IMR-90 (cell line): ENCODE results near the gene ZNF276.
"Not testable (repeated sequence)": the region's sequence is repeated elsewhere in the genome, so short reads cannot be mapped to it uniquely, and the experiment has no call there.

Experiments used
- BHLHE40 ChIP-seq: fragments of 150-350 bp; IDR thresholded peaks from 2 replicates; pipeline ENCODE4 v1.6.1; 2016; ENCODE audit warnings: mild to moderate bottlenecking, low read depth, low read length
- CEBPB ChIP-seq: IDR thresholded peaks from 2 replicates; pipeline ENCODE4 v1.6.1; 2012; ENCODE audit warnings: low read depth, low read length, improper control_type of control experiment
- FOS ChIP-seq: fragments of 150-350 bp; IDR thresholded peaks from 2 replicates; pipeline ENCODE4 v1.6.1; 2016; ENCODE audit warnings: low read depth, low read length
- MAFK ChIP-seq: IDR thresholded peaks from 2 replicates; pipeline ENCODE4 v1.6.1; 2012; ENCODE audit warnings: low read depth, low read length, improper control_type of control experiment
- MXI1 ChIP-seq: IDR thresholded peaks from 2 replicates; pipeline ENCODE4 v1.6.1; 2012; ENCODE audit warnings: low read depth, mild to moderate bottlenecking, low read length, moderate library complexity, borderline replicate concordance
- POLR2A ChIP-seq: IDR thresholded peaks from 2 replicates; pipeline ENCODE4 v1.6.1; 2012; ENCODE audit warnings: mild to moderate bottlenecking, low read depth, low read length
- RAD21 ChIP-seq: IDR thresholded peaks from 2 replicates; pipeline ENCODE4 v1.6.1; 2012; ENCODE audit warnings: low read length, improper control_type of control experiment
- RFX5 ChIP-seq: IDR thresholded peaks from 2 replicates; pipeline ENCODE4 v1.8.0; 2012; ENCODE audit warnings: low read depth, mild to moderate bottlenecking, low read length, moderate library complexity
- SMC3 ChIP-seq: fragments of 150-350 bp; IDR thresholded peaks from 2 replicates; pipeline ENCODE4 v1.6.1; 2016; ENCODE audit warnings: low read depth, mild to moderate bottlenecking, antibody characterized with exemption, low read length, moderate library complexity
- TF ChIP-seq, protein P1 (sequence below): conservative IDR thresholded peaks from 2 replicates; pipeline ENCODE4 v1.5.1; 2012; ENCODE audit warnings: mild to moderate bottlenecking, low read depth, low read length, improper control_type of control experiment
- TF ChIP-seq, protein P2 (sequence below): fragments of 150-350 bp; IDR thresholded peaks from 2 replicates; pipeline ENCODE4 v1.6.1; 2016; ENCODE audit warnings: low read depth, mild to moderate bottlenecking, low read length, moderate library complexity, borderline replicate concordance

DNA sequence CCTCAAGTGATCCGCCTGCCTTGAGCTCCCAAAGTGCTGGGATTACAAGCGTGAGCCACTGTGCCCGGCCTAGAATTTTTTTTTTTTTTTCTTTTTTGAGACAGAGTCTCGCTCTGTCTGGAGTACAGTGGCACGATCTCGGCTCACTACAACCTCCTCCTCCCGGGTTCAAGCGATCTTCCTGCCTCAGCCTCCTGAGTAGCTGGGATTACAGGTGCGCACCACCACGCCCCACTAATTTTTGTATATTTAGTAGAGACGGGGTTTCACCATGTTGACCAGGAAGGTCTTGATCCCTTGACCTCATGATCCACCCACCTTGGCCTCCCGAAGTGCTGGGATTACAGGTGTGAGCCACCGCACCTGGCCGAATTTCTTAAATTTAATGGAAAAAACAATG, 22.6 kb upstream of the ZNF276 start:
- TF ChIP-seq, protein P1, sequence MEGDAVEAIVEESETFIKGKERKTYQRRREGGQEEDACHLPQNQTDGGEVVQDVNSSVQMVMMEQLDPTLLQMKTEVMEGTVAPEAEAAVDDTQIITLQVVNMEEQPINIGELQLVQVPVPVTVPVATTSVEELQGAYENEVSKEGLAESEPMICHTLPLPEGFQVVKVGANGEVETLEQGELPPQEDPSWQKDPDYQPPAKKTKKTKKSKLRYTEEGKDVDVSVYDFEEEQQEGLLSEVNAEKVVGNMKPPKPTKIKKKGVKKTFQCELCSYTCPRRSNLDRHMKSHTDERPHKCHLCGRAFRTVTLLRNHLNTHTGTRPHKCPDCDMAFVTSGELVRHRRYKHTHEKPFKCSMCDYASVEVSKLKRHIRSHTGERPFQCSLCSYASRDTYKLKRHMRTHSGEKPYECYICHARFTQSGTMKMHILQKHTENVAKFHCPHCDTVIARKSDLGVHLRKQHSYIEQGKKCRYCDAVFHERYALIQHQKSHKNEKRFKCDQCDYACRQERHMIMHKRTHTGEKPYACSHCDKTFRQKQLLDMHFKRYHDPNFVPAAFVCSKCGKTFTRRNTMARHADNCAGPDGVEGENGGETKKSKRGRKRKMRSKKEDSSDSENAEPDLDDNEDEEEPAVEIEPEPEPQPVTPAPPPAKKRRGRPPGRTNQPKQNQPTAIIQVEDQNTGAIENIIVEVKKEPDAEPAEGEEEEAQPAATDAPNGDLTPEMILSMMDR, result not testable (repeated sequence)
- not testable (repeated sequence) for TF ChIP-seq BHLHE40, MAFK, POLR2A, CEBPB, RFX5, RAD21, MXI1, SMC3, FOS
- TF ChIP-seq, protein P2, sequence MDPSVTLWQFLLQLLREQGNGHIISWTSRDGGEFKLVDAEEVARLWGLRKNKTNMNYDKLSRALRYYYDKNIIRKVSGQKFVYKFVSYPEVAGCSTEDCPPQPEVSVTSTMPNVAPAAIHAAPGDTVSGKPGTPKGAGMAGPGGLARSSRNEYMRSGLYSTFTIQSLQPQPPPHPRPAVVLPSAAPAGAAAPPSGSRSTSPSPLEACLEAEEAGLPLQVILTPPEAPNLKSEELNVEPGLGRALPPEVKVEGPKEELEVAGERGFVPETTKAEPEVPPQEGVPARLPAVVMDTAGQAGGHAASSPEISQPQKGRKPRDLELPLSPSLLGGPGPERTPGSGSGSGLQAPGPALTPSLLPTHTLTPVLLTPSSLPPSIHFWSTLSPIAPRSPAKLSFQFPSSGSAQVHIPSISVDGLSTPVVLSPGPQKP, result not testable (repeated sequence)
